ENCODE data around the gene STK39. TPM values are rescaled to one million over a fixed set of nuclear protein-coding genes. Genes with fewer than 3 reads are reported as not detected.

Gene STK39
- total RNA-seq, 1 experiment from 2014 or later: 22.1 TPM

DNA sequence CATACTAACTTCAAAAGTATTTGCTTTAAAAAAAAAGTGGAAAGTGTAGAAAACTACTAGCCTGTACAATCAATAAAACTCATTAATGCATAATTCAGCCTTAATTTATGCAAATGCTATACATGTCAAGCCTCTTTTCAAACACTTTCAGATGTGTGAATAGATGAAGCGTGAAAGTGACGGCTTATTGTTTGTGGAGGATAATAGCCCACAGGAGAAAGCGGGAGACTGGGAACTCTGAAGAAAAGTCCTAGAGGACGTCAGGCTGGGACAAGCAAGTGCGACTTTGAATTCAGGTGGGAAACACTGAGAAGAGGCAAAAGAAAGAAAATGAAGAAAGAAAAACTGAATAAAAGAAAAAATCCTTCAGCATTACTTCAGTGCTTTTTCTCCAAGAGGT lies 108.5 kb downstream of the STK39 start:
- no peak overlapping the region for H2AFZ ChIP-seq (ENCODE audit: low read length)
- no peaks in the 10 kb centered on the region for H3K23me2 ChIP-seq (ENCODE audit: insufficient read length, low read depth, low read length, poor library complexity, severe bottlenecking)
- no peaks in the 10 kb centered on the region for H3K9me3 ChIP-seq (ENCODE audit: control insufficient read depth, low read depth, low read length)
- H4K5ac ChIP-seq (ENCODE audit: insufficient read length, low read depth, low read length): no peak overlapping the region
- H2BK20ac ChIP-seq (ENCODE audit: low read depth, low read length, poor library complexity, severe bottlenecking): no peak overlapping the region
- H3K4me1 ChIP-seq (ENCODE audit: insufficient read depth, low read length): peaks cover 9% of the 10 kb centered on the region
- peaks cover 23 to 26% of the 10 kb centered on the region in 2 experiments for H3K4me1 Mint-ChIP-seq
- H3K27me3 Mint-ChIP-seq (ENCODE audit: low read depth): no peaks in the 10 kb centered on the region
- no peak overlapping the region for H3K4ac ChIP-seq (ENCODE audit: low read depth, low read length)
- WGBS (ENCODE audit: extremely low coverage, insufficient read length, low lambda C conversion rate): no CpG with 5 or more reads among the region's 5 CpGs
- H3K4me3 Mint-ChIP-seq: no peak overlapping the region
- H3K36me3 Mint-ChIP-seq (ENCODE audit: insufficient read depth in 1 of 3, low read depth in 3 of 3): no peaks in the 10 kb centered on the region
- no peak overlapping the region for H2BK120ac ChIP-seq (ENCODE audit: low read depth, low read length, poor library complexity, severe bottlenecking)
- no peaks in the 10 kb centered on the region for H4K20me1 ChIP-seq (ENCODE audit: control insufficient read depth, insufficient read depth, insufficient read length)
- no peak overlapping the region for H2BK15ac ChIP-seq (ENCODE audit: low read depth, low read length)
- H3K79me2 ChIP-seq (ENCODE audit: insufficient read depth, low read length): no peaks in the 10 kb centered on the region
- no peak overlapping the region for H2AK5ac ChIP-seq (ENCODE audit: insufficient read length, low read length)
- H2BK5ac ChIP-seq (ENCODE audit: insufficient read length, low read length): no peak overlapping the region
- H4K8ac ChIP-seq (replicated peaks; ENCODE audit: insufficient read length, low read depth, low read length): no peak overlapping the region
- no peaks in the 10 kb centered on the region for H3K27me3 ChIP-seq (ENCODE audit: insufficient read depth, low read length)
- no peak overlapping the region for H3K14ac ChIP-seq (ENCODE audit: insufficient read depth, low read length)
- no peak overlapping the region for H3K23ac ChIP-seq (ENCODE audit: insufficient read length, low read depth, low read length)
- H3K56ac ChIP-seq (ENCODE audit: insufficient read length, low read depth, low read length): no peak overlapping the region
- peak overlapping the region; percentile 8 to 80 (median 25); a peak in 4 of 7 replicates for H3K27ac Mint-ChIP-seq
- TF ChIP-seq, protein P1, sequence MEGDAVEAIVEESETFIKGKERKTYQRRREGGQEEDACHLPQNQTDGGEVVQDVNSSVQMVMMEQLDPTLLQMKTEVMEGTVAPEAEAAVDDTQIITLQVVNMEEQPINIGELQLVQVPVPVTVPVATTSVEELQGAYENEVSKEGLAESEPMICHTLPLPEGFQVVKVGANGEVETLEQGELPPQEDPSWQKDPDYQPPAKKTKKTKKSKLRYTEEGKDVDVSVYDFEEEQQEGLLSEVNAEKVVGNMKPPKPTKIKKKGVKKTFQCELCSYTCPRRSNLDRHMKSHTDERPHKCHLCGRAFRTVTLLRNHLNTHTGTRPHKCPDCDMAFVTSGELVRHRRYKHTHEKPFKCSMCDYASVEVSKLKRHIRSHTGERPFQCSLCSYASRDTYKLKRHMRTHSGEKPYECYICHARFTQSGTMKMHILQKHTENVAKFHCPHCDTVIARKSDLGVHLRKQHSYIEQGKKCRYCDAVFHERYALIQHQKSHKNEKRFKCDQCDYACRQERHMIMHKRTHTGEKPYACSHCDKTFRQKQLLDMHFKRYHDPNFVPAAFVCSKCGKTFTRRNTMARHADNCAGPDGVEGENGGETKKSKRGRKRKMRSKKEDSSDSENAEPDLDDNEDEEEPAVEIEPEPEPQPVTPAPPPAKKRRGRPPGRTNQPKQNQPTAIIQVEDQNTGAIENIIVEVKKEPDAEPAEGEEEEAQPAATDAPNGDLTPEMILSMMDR (conservative IDR thresholded peaks at IDR 0.05): no peak
- no peak overlapping the region for H3K18ac ChIP-seq (ENCODE audit: insufficient read length, low read depth, low read length)
- H3K9me3 Mint-ChIP-seq: no peaks in the 10 kb centered on the region
- no peak overlapping the region for H2BK12ac ChIP-seq (ENCODE audit: insufficient read length, low read depth, low read length)
- no peak overlapping the region for H3T11ph ChIP-seq (ENCODE audit: low read length)
- no peaks in the 10 kb centered on the region for H3K79me1 ChIP-seq (ENCODE audit: insufficient read depth, low read depth, low read length, poor library complexity, severe bottlenecking)
- H3K4me2 ChIP-seq (ENCODE audit: insufficient read depth, insufficient read length, low read length): no peak overlapping the region
- no peak overlapping the region for H3K9ac ChIP-seq (ENCODE audit: extremely low read depth, insufficient read length, low read length)
- no peak for DNase-seq
- H3K27ac ChIP-seq (ENCODE audit: insufficient read length, low read depth, low read length): no peak overlapping the region
- H4K91ac ChIP-seq (ENCODE audit: insufficient read length, low read depth, low read length): no peak overlapping the region
